Measurements from ENCODE around the gene EMC1.
"Not testable (repeated sequence)": the region's sequence is repeated elsewhere in the genome, so short reads cannot be mapped to it uniquely, and the experiment has no call there.

EMC1 gene

GRCh38 chr1:19273844-19274531 lies 22.7 kb upstream of the EMC1 start:
- not testable (repeated sequence) for H3K4me1 ChIP-seq (ENCODE audit: control insufficient read depth, low read depth, low read length); H3K36me3 ChIP-seq (ENCODE audit: control insufficient read depth, low read depth, low read length); H3K9ac ChIP-seq (ENCODE audit: low read length); H3K27ac ChIP-seq (ENCODE audit: low read length); H3K9me3 ChIP-seq (ENCODE audit: control insufficient read depth, low read depth, low read length); H3K27me3 ChIP-seq (ENCODE audit: control insufficient read depth, insufficient read depth, low read length); H3K4me3 ChIP-seq (ENCODE audit: low read length)

GRCh38 chr1:19273106-19273843 lies 22.0 kb upstream of the EMC1 start:
- Histone ChIP-seq H3K4me1 (ENCODE audit: control insufficient read depth, low read depth, low read length) (no peaks in the 10 kb centered on the region), H3K9ac (ENCODE audit: low read length) (no peak overlapping the region), H3K27ac (ENCODE audit: low read length) (no peak overlapping the region), H3K36me3 (ENCODE audit: control insufficient read depth, low read depth, low read length) (no peaks in the 10 kb centered on the region), H3K27me3 (ENCODE audit: control insufficient read depth, insufficient read depth, low read length) (no peaks in the 10 kb centered on the region), H3K9me3 (ENCODE audit: control insufficient read depth, low read depth, low read length) (no peaks in the 10 kb centered on the region), H3K4me3 (ENCODE audit: low read length) (no peak overlapping the region)

- H3K4me3 ChIP-seq (ENCODE audit: low read length) = no peak overlapping the region
- no peaks in the 10 kb centered on the region for H3K4me1 ChIP-seq (ENCODE audit: control insufficient read depth, low read depth, low read length)
- H3K9me3 ChIP-seq (ENCODE audit: control insufficient read depth, low read depth, low read length) = no peaks in the 10 kb centered on the region
- H3K36me3 ChIP-seq (ENCODE audit: control insufficient read depth, low read depth, low read length) = no peaks in the 10 kb centered on the region
- H3K27me3 ChIP-seq (ENCODE audit: control insufficient read depth, insufficient read depth, low read length) = no peaks in the 10 kb centered on the region
- no peak overlapping the region for H3K27ac ChIP-seq (ENCODE audit: low read length)
- H3K9ac ChIP-seq (ENCODE audit: low read length) = no peak overlapping the region
These were observed 20.7 kb upstream of the EMC1 start for GRCh38 chr1:19272064-19272463.

- not testable (repeated sequence) for H3K4me1 ChIP-seq (ENCODE audit: control insufficient read depth, low read depth, low read length); H3K27me3 ChIP-seq (ENCODE audit: control insufficient read depth, insufficient read depth, low read length); H3K4me3 ChIP-seq (ENCODE audit: low read length); H3K27ac ChIP-seq (ENCODE audit: low read length); H3K9me3 ChIP-seq (ENCODE audit: control insufficient read depth, low read depth, low read length); H3K36me3 ChIP-seq (ENCODE audit: control insufficient read depth, low read depth, low read length); H3K9ac ChIP-seq (ENCODE audit: low read length)
These were observed 19.0 kb upstream of the EMC1 start for GRCh38 chr1:19270343-19270730.

GRCh38 chr1:19269427-19270342 lies 18.4 kb upstream of the EMC1 start:
- not testable (repeated sequence) for H3K4me3 ChIP-seq (ENCODE audit: low read length); H3K9me3 ChIP-seq (ENCODE audit: control insufficient read depth, low read depth, low read length); H3K27me3 ChIP-seq (ENCODE audit: control insufficient read depth, insufficient read depth, low read length); H3K9ac ChIP-seq (ENCODE audit: low read length); H3K36me3 ChIP-seq (ENCODE audit: control insufficient read depth, low read depth, low read length); H3K4me1 ChIP-seq (ENCODE audit: control insufficient read depth, low read depth, low read length); H3K27ac ChIP-seq (ENCODE audit: low read length)

DNA sequence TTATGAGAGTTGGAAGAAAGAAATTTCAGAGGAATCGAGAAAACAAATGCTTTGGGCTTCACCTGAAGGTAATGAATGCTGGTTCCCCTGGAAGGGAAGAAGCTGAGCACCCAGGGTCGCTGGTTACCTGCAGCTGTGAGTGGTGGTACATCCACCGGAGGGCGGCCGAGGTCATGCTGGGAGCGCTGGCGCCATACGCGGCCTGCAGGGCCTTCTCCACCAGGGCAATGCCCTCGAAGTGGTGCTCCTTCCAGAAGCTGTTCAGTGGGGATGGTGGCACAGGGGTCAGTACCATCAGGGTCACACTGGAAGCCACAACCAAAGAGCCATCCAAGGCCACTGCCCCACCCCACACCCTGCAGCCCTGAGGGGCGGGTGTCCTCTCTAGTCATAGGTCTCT lies 17.1 kb upstream of the EMC1 start:
- Histone ChIP-seq H3K36me3 (ENCODE audit: control insufficient read depth, low read depth, low read length) (no peaks in the 10 kb centered on the region), H3K27me3 (ENCODE audit: control insufficient read depth, insufficient read depth, low read length) (no peaks in the 10 kb centered on the region), H3K9me3 (ENCODE audit: control insufficient read depth, low read depth, low read length) (no peaks in the 10 kb centered on the region), H3K27ac (ENCODE audit: low read length) (no peak overlapping the region), H3K9ac (ENCODE audit: low read length) (no peak overlapping the region), H3K4me3 (ENCODE audit: low read length) (no peak overlapping the region), H3K4me1 (ENCODE audit: control insufficient read depth, low read depth, low read length) (no peaks in the 10 kb centered on the region)

- Histone ChIP-seq H3K27ac (ENCODE audit: low read length) (no peak overlapping the region), H3K36me3 (ENCODE audit: control insufficient read depth, low read depth, low read length) (peaks cover 32% of the 10 kb centered on the region), H3K4me3 (ENCODE audit: low read length) (no peak overlapping the region), H3K9ac (ENCODE audit: low read length) (no peak overlapping the region), H3K27me3 (ENCODE audit: control insufficient read depth, insufficient read depth, low read length) (no peaks in the 10 kb centered on the region), H3K9me3 (ENCODE audit: control insufficient read depth, low read depth, low read length) (no peaks in the 10 kb centered on the region), H3K4me1 (ENCODE audit: control insufficient read depth, low read depth, low read length) (no peaks in the 10 kb centered on the region)
These were observed 11.4 kb upstream of the EMC1 start for GRCh38 chr1:19262744-19263143.

DNA sequence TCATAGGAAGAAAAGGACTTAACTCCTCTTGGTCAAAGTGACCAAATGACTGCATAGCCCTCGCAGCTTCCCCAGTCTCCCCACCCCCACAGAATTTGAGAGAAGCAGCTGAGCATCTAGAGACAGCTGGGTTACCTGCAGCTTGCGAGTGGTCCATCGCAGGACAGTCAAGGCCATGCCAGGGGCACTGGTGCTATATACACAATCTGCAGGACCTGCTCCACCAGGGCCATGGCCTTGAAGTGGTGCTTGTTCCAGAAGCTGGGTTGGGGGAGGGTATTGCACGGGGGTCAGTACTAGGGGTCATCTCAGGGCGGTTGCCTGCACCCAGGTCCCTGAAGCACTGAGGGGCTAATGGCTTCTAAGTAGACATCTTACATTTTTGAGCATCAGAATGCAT lies 10.7 kb upstream of the EMC1 start:
- Histone ChIP-seq H3K9ac (ENCODE audit: low read length) (no peak overlapping the region), H3K4me1 (ENCODE audit: control insufficient read depth, low read depth, low read length) (no peaks in the 10 kb centered on the region), H3K9me3 (ENCODE audit: control insufficient read depth, low read depth, low read length) (no peaks in the 10 kb centered on the region), H3K27ac (ENCODE audit: low read length) (no peak overlapping the region), H3K4me3 (ENCODE audit: low read length) (no peak overlapping the region), H3K36me3 (ENCODE audit: control insufficient read depth, low read depth, low read length) (peaks cover 39% of the 10 kb centered on the region), H3K27me3 (ENCODE audit: control insufficient read depth, insufficient read depth, low read length) (no peaks in the 10 kb centered on the region)

GRCh38 chr1:19260211-19261138 lies 9.2 kb upstream of the EMC1 start:
- Histone ChIP-seq H3K27ac (ENCODE audit: low read length) (no peak overlapping the region), H3K9me3 (ENCODE audit: control insufficient read depth, low read depth, low read length) (no peaks in the 10 kb centered on the region), H3K36me3 (ENCODE audit: control insufficient read depth, low read depth, low read length) (peaks cover 55% of the 10 kb centered on the region), H3K9ac (ENCODE audit: low read length) (no peak overlapping the region), H3K27me3 (ENCODE audit: control insufficient read depth, insufficient read depth, low read length) (no peaks in the 10 kb centered on the region), H3K4me3 (ENCODE audit: low read length) (no peak overlapping the region), H3K4me1 (ENCODE audit: control insufficient read depth, low read depth, low read length) (no peaks in the 10 kb centered on the region)

GRCh38 chr1:19258353-19258752 lies 7.0 kb upstream of the EMC1 start:
- Histone ChIP-seq H3K36me3 (ENCODE audit: control insufficient read depth, low read depth, low read length) (peaks cover 65% of the 10 kb centered on the region), H3K27me3 (ENCODE audit: control insufficient read depth, insufficient read depth, low read length) (no peaks in the 10 kb centered on the region), H3K4me3 (ENCODE audit: low read length) (no peak overlapping the region), H3K9me3 (ENCODE audit: control insufficient read depth, low read depth, low read length) (no peaks in the 10 kb centered on the region), H3K4me1 (ENCODE audit: control insufficient read depth, low read depth, low read length) (peaks cover under 1% of the 10 kb centered on the region), H3K9ac (ENCODE audit: low read length) (no peak overlapping the region), H3K27ac (ENCODE audit: low read length) (no peak overlapping the region)
